Loucy (cell line): Measurements from ENCODE around the gene PARP6.

Experiments
- H2AFZ ChIP-seq: fragments of 200-600 bp; sonication (generic); 2 replicates; pipeline ENCODE4 v1.6.0; 2016; ENCODE audit warnings: antibody characterized with exemption, mild to moderate bottlenecking, low read length, moderate library complexity
- H3F3A ChIP-seq: fragments of 200-600 bp; 2 replicates; pipeline ENCODE4 v1.6.0; 2016; ENCODE audit warnings: antibody characterized with exemption, low read depth, mild to moderate bottlenecking
- H3K27me3 ChIP-seq: fragments of 200-600 bp; sonication (generic); 2 replicates; pipeline ENCODE4 v1.6.1; 2014; ENCODE audit warnings: low read length, mild to moderate bottlenecking; ENCODE audit not compliant: insufficient read depth, poor library complexity, severe bottlenecking
- H3K36me3 ChIP-seq: fragments of 200-600 bp; sonication (generic); 2 replicates; pipeline ENCODE4 v1.6.1; 2016; ENCODE audit warnings: low read length; ENCODE audit not compliant: insufficient read depth
- H3K4me1 ChIP-seq: fragments of 200-600 bp; sonication (generic); 2 replicates; pipeline ENCODE4 v1.5.1; 2014; ENCODE audit warnings: low read length, mild to moderate bottlenecking; ENCODE audit not compliant: insufficient read depth, poor library complexity, severe bottlenecking
- H3K4me2 ChIP-seq: fragments of 200-600 bp; sonication (generic); 2 replicates; pipeline ENCODE4 v1.6.0; 2014; ENCODE audit warnings: antibody characterized with exemption, low read length, low read depth, mild to moderate bottlenecking; ENCODE audit not compliant: poor library complexity, severe bottlenecking
- H3K4me3 ChIP-seq: fragments of 200-600 bp; sonication (generic); 2 replicates; pipeline ENCODE4 v1.5.1; 2014; ENCODE audit warnings: low read length, mild to moderate bottlenecking, mixed read lengths; ENCODE audit not compliant: poor library complexity, severe bottlenecking
- H3K79me2 ChIP-seq: fragments of 200-600 bp; sonication (generic); 2 replicates; pipeline ENCODE4 v1.6.1; 2014; ENCODE audit warnings: low read length; ENCODE audit not compliant: insufficient read depth
- H3K9ac ChIP-seq: fragments of 200-600 bp; sonication (generic); 2 replicates; pipeline ENCODE4 v1.6.0; 2014; ENCODE audit warnings: mild to moderate bottlenecking, low read depth, low read length, moderate library complexity; ENCODE audit not compliant: poor library complexity, severe bottlenecking
- H3K9me2 ChIP-seq: fragments of 200-600 bp; sonication (generic); replicated peaks from 2 replicates; pipeline ENCODE4 v1.6.1; 2016; ENCODE audit warnings: low read depth, low read length, mixed read lengths
- H3K9me3 ChIP-seq: fragments of 200-600 bp; sonication (generic); 2 replicates; pipeline ENCODE4 v1.6.1; 2014; ENCODE audit warnings: mild to moderate bottlenecking, antibody characterized with exemption, low read length, low read depth; ENCODE audit not compliant: insufficient read depth
- H4K20me1 ChIP-seq: fragments of 200-600 bp; sonication (generic); 2 replicates; pipeline ENCODE4 v1.6.0; 2014; ENCODE audit warnings: antibody characterized with exemption, low read length, mild to moderate bottlenecking; ENCODE audit not compliant: insufficient read depth, poor library complexity, severe bottlenecking
- EZH2phosphoT487 ChIP-seq: fragments of 200-600 bp; IDR thresholded peaks from 2 replicates; pipeline ENCODE4 v1.6.1; 2018; ENCODE audit warnings: antibody characterized with exemption, mild to moderate bottlenecking, moderate library complexity, borderline replicate concordance
- TF ChIP-seq, protein P1 (sequence below): fragments of 200-600 bp; sonication (generic); conservative IDR thresholded peaks from 2 replicates; pipeline ENCODE4 v1.5.1; 2014; ENCODE audit warnings: mild to moderate bottlenecking, antibody characterized with exemption, low read length

PARP6 gene

DNA sequence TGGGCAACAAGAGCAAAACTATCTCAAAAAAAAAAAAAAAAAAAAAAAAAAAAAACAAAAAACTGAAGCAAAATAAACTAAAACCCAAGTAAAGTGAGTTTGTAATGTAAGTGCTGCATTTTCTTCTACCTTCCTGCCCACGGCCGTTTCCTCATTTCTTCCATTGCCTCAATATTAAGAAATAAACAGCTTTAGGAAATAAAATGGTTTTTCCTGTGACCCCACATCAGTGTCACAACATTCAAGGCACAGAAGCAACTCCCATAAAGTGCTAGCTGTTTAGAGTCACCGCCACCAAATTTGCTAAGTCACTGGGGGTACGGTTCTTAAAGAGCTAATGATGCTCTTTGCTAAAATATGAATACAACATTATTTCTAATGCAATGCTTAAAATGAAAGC lies 44.6 kb downstream of the PARP6 start:
- H3K9me2 ChIP-seq: no peaks in the 10 kb centered on the region
- peaks cover 25% of the 10 kb centered on the region; the same call in 1 of the 2 replicates for H3K36me3 ChIP-seq
- peaks cover 66% of the 10 kb centered on the region for H3K4me1 ChIP-seq
- H2AFZ ChIP-seq: no peak overlapping the region
- H3K9ac ChIP-seq: peak overlapping the region; percentile 99
- peaks cover 80% of the 10 kb centered on the region for H4K20me1 ChIP-seq
- TF ChIP-seq EZH2phosphoT487: no peak
- TF ChIP-seq, protein P1, sequence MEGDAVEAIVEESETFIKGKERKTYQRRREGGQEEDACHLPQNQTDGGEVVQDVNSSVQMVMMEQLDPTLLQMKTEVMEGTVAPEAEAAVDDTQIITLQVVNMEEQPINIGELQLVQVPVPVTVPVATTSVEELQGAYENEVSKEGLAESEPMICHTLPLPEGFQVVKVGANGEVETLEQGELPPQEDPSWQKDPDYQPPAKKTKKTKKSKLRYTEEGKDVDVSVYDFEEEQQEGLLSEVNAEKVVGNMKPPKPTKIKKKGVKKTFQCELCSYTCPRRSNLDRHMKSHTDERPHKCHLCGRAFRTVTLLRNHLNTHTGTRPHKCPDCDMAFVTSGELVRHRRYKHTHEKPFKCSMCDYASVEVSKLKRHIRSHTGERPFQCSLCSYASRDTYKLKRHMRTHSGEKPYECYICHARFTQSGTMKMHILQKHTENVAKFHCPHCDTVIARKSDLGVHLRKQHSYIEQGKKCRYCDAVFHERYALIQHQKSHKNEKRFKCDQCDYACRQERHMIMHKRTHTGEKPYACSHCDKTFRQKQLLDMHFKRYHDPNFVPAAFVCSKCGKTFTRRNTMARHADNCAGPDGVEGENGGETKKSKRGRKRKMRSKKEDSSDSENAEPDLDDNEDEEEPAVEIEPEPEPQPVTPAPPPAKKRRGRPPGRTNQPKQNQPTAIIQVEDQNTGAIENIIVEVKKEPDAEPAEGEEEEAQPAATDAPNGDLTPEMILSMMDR: no peak
- peaks cover 20% of the 10 kb centered on the region for H3F3A ChIP-seq
- peak overlapping the region; percentile 95 for H3K4me3 ChIP-seq
- H3K9me3 ChIP-seq: no peaks in the 10 kb centered on the region
- H3K27me3 ChIP-seq: peaks cover 10% of the 10 kb centered on the region
- peaks cover 89% of the 10 kb centered on the region for H3K79me2 ChIP-seq
- H3K4me2 ChIP-seq: peak overlapping the region; percentile 83

DNA sequence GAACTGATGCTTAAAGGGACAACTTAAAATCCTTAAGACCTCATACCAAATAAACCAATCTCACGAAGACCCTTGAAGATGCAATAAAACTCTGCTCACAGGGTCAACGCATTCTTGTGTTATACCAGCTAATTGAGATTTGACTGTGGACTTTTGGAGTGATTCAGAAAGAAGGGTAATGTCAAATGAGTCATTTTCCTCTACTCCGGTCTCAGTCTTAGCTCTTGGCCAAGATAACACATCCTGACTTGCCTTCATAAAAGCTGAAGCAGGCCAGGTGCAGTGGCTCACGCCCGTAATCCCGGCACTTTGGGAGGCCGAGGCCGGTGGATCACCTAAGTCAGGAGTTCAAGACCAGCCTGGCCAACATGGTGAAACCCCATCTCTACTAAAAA lies 45.2 kb downstream of the PARP6 start:
- Histone ChIP-seq H3K9me3 (no peaks in the 10 kb centered on the region), H3K9me2 (no peaks in the 10 kb centered on the region), H3K9ac (peak overlapping the region; percentile 99), H3K4me3 (peak overlapping the region; percentile 95), H3K27me3 (peaks cover 10% of the 10 kb centered on the region), H3K36me3 (peaks cover 30% of the 10 kb centered on the region; the same call in 1 of the 2 replicates), H3F3A (peaks cover 19% of the 10 kb centered on the region), H4K20me1 (peaks cover 82% of the 10 kb centered on the region), H3K4me1 (peaks cover 66% of the 10 kb centered on the region), H3K79me2 (peaks cover 94% of the 10 kb centered on the region), H3K4me2 (peak overlapping the region; percentile 83), H2AFZ (no peak overlapping the region)
- no peak for TF ChIP-seq EZH2phosphoT487
- TF ChIP-seq, protein P1: no peak

DNA sequence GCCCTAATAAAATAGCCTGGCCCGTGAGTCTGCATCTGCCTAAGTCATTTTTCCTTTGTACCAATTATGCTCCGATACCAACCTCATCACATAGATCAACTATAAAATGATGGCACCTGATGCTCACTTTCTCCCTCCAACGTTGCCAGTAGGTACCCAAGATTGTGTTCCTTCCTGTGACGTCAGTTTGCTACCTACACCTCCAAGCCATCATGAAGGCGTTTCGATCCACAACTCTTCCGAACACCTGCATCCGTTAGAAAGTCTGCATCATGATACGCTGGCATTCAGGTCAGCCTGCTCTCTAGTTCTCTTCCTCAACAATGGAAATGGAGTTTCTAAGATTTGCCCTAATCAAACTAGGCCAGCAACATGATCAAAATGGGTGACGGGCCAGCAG lies 49.1 kb downstream of the PARP6 start:
- H3K4me1 ChIP-seq: peaks cover 64% of the 10 kb centered on the region

More for the DNA sequence above, 49.1 kb downstream of the PARP6 start:
- Histone ChIP-seq H3K9me2 (no peaks in the 10 kb centered on the region), H3K4me3 (peak overlapping the region; percentile 44), H3K9me3 (no peaks in the 10 kb centered on the region), H4K20me1 (peaks cover 94% of the 10 kb centered on the region), H3K79me2 (peaks cover 99% of the 10 kb centered on the region), H3K9ac (peak overlapping the region; percentile 12), H3F3A (peaks cover under 1% of the 10 kb centered on the region), H3K36me3 (peaks cover 66% of the 10 kb centered on the region; the same call in 1 of the 2 replicates), H3K27me3 (no peaks in the 10 kb centered on the region), H3K4me2 (peak overlapping the region; percentile 61), H2AFZ (no peak overlapping the region)
- TF ChIP-seq EZH2phosphoT487: no peak
- TF ChIP-seq, protein P1: no peak
